ENCODE measurements around the gene KCNIP2.
"Not testable (repeated sequence)": the region's sequence is repeated elsewhere in the genome, so short reads cannot be mapped to it uniquely, and the experiment has no call there.

Gene KCNIP2

DNA sequence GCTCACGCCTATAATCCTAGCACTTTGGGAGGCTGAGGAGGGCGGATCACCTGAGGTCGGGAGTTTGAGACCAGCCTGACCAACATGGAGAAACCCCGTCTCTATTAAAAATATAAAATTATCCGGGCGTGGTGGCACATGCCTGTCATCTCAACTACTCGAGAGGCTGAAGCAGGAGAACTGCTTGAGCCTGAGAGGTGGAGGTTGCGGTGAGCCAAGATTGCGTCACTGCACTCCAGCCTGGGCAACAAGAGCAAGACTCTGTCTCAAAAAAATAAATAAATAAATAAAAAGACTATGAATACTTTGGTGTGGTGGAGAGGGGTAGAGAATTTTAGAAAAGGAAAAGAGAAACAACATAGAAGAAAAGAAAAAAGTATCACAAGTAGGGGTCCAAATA lies 54.4 kb downstream of the KCNIP2 start:
- CTCF ChIA-PET; H3K4me3 ChIP-seq (ENCODE audit: control insufficient read depth in 1 of 7, extremely low read depth in 1 of 7, insufficient read depth in 4 of 7, low read depth in 2 of 7, low read length in 6 of 7); H3K27ac ChIP-seq (ENCODE audit: insufficient read depth in 1 of 2, low read depth in 1 of 2, low read length in 2 of 2, poor library complexity in 1 of 2, severe bottlenecking in 2 of 2); DNase-seq; H3K4me1 ChIP-seq (ENCODE audit: control extremely low read depth in 1 of 4, control insufficient read depth in 4 of 4, insufficient read depth in 4 of 4, low read length in 3 of 4); H3K27me3 ChIP-seq (replicated peaks in 2 of 5; ENCODE audit: control insufficient read depth in 4 of 5, insufficient read depth in 5 of 5, low read length in 4 of 5); POLR2A ChIA-PET; H3K9me3 ChIP-seq (ENCODE audit: control extremely low read depth in 1 of 5, control insufficient read depth in 4 of 5, insufficient read depth in 2 of 5, low read depth in 1 of 5, low read length in 4 of 5): not testable (repeated sequence)
- WGBS (ENCODE audit: insufficient coverage), result 100% methylated on average over 7 of the region's 9 CpGs
- H3K36me3 ChIP-seq (ENCODE audit: control insufficient read depth in 4 of 4, insufficient read depth in 4 of 4, low read length in 3 of 4), result peaks cover 24 to 92% (median 59%) of the 10 kb centered on the region in 4 experiments

DNA sequence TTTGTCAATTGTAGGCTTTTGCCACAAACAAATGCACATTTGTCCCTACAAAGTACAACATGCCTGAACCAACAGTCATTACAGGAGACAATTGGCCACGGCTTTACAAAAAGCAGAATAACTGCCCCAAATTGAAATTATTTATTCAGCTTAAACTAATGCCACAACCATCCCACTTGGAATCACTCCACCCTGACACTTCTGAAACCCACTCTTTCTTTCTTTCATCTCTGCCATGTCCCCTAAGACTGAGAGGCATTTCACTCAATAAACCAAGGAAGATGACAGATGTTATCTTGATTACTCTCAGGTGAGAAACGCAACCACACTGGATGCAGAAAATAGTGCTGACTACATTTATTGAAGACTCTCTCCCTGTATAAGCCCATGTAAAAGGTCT lies 57.8 kb downstream of the KCNIP2 start:
- CTCF ChIA-PET, result interaction anchor here (1.0 to 5.9 kb wide), 4 partner anchors 11 to 182 kb away, joined by 3 to 88 read pairs (median 11); no protein-coding TSS in a partner anchor
- Histone ChIP-seq H3K27ac (ENCODE audit: insufficient read depth in 1 of 2, low read depth in 1 of 2, low read length in 2 of 2, poor library complexity in 1 of 2, severe bottlenecking in 2 of 2) (no peak overlapping the region), H3K9me3 (ENCODE audit: control extremely low read depth in 1 of 5, control insufficient read depth in 4 of 5, insufficient read depth in 2 of 5, low read depth in 1 of 5, low read length in 4 of 5) (no peaks in the 10 kb centered on the region), H3K36me3 (ENCODE audit: control insufficient read depth in 4 of 4, insufficient read depth in 4 of 4, low read length in 3 of 4) (peaks cover 8 to 64% (median 39%) of the 10 kb centered on the region in 4 experiments), H3K27me3 (replicated peaks in 2 of 5; ENCODE audit: control insufficient read depth in 4 of 5, insufficient read depth in 5 of 5, low read length in 4 of 5) (no peaks in the 10 kb centered on the region), H3K4me3 (ENCODE audit: control insufficient read depth in 1 of 7, extremely low read depth in 1 of 7, insufficient read depth in 4 of 7, low read depth in 2 of 7, low read length in 6 of 7) (no peak overlapping the region), H3K4me1 (ENCODE audit: control extremely low read depth in 1 of 4, control insufficient read depth in 4 of 4, insufficient read depth in 4 of 4, low read length in 3 of 4) (peaks cover 0 to 27% (median 22%) of the 10 kb centered on the region in 4 experiments)
- POLR2A ChIA-PET, result no interaction called here
- no peak for DNase-seq
- 100% methylated on average over 1 of the region's 2 CpGs for WGBS (ENCODE audit: insufficient coverage)

DNA sequence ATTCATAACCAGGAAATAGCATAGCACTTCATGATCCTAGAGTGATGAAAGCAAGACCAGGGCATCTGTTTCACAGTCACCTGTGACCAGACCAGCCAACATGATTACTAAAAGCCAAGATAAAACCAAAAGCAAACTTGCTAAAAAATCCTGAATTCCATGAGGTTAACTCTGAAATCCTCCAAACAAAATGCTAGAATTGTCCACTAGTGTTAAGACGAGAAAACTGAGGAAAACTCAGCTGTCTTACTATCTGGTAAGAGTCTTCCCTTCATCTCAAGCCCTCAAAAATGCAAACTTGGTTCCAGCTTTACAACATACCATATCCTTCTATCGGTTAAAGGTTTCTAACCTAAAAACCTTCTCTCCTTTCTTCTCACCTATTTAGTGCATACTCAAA lies 59.0 kb downstream of the KCNIP2 start:
- ChIA-PET POLR2A (no interaction called here), CTCF (interaction anchor here (1.0 to 5.9 kb wide), 7 partner anchors 11 to 570 kb away, joined by 3 to 88 read pairs (median 4); no protein-coding TSS in a partner anchor)
- no peak for DNase-seq
- H3K27me3 ChIP-seq (replicated peaks in 2 of 5; ENCODE audit: control insufficient read depth in 4 of 5, insufficient read depth in 5 of 5, low read length in 4 of 5), result peaks cover 0 to 3% (median 2%) of the 10 kb centered on the region in 5 experiments
- peaks cover 3 to 53% (median 34%) of the 10 kb centered on the region in 4 experiments for H3K36me3 ChIP-seq (ENCODE audit: control insufficient read depth in 4 of 4, insufficient read depth in 4 of 4, low read length in 3 of 4)
- no peak overlapping the region for H3K27ac ChIP-seq (ENCODE audit: insufficient read depth in 1 of 2, low read depth in 1 of 2, low read length in 2 of 2, poor library complexity in 1 of 2, severe bottlenecking in 2 of 2)
- H3K4me3 ChIP-seq (ENCODE audit: control insufficient read depth in 1 of 7, extremely low read depth in 1 of 7, insufficient read depth in 4 of 7, low read depth in 2 of 7, low read length in 6 of 7), result no peak overlapping the region
- H3K9me3 ChIP-seq (ENCODE audit: control extremely low read depth in 1 of 5, control insufficient read depth in 4 of 5, insufficient read depth in 2 of 5, low read depth in 1 of 5, low read length in 4 of 5), result no peaks in the 10 kb centered on the region
- H3K4me1 ChIP-seq (ENCODE audit: control extremely low read depth in 1 of 4, control insufficient read depth in 4 of 4, insufficient read depth in 4 of 4, low read length in 3 of 4), result peaks cover 0 to 34% (median 31%) of the 10 kb centered on the region in 4 experiments
- 100% methylated on average over 2 of the region's 2 CpGs for WGBS (ENCODE audit: insufficient coverage)

DNA sequence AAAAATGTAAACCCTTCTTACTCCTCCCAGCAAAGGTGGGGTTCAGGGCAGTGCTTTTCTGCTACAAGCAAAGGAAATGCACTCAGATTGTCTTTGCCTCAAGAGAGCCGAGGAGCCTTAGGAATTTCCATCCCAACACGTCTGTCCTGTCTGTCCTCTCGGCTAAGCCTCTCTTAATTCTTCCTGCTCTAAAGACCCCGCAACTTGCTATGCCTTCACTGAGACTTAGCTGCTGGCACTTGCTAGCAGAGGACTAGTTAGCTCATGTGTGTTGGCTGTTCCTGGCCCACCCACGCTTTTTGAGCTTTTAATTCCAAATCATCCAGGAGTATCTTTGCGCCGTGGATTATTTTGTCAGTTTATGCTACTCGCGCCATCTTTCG lies 59.9 kb downstream of the KCNIP2 start:
- H3K36me3 ChIP-seq (ENCODE audit: control insufficient read depth in 4 of 4, insufficient read depth in 4 of 4, low read length in 3 of 4), result peaks cover 3 to 45% (median 29%) of the 10 kb centered on the region in 4 experiments
- no peak for DNase-seq
- H3K4me1 ChIP-seq (ENCODE audit: control extremely low read depth in 1 of 4, control insufficient read depth in 4 of 4, insufficient read depth in 4 of 4, low read length in 3 of 4), result peaks cover 0 to 42% (median 39%) of the 10 kb centered on the region in 4 experiments
- POLR2A ChIA-PET, result interaction anchor here (0.9 kb wide), 1 partner anchor 14 kb away, joined by 3 read pairs; no protein-coding TSS in a partner anchor
- peaks cover 0 to 11% (median 6%) of the 10 kb centered on the region in 5 experiments for H3K27me3 ChIP-seq (replicated peaks in 2 of 5; ENCODE audit: control insufficient read depth in 4 of 5, insufficient read depth in 5 of 5, low read length in 4 of 5)
- H3K9me3 ChIP-seq (ENCODE audit: control extremely low read depth in 1 of 5, control insufficient read depth in 4 of 5, insufficient read depth in 2 of 5, low read depth in 1 of 5, low read length in 4 of 5), result no peaks in the 10 kb centered on the region
- H3K27ac ChIP-seq (ENCODE audit: insufficient read depth in 1 of 2, low read depth in 1 of 2, low read length in 2 of 2, poor library complexity in 1 of 2, severe bottlenecking in 2 of 2), result peak overlapping the region; percentile 46 to 76
- CTCF ChIA-PET, result interaction anchor here (1.0 to 5.9 kb wide), 7 partner anchors 10 to 569 kb away, joined by 3 to 88 read pairs (median 5); no protein-coding TSS in a partner anchor
- 69% methylated on average over 9 of the region's 10 CpGs for WGBS (ENCODE audit: insufficient coverage)
- H3K4me3 ChIP-seq (ENCODE audit: control insufficient read depth in 1 of 7, extremely low read depth in 1 of 7, insufficient read depth in 4 of 7, low read depth in 2 of 7, low read length in 6 of 7), result peak overlapping the region in 6 of 7 experiments; percentile 76 to 93 (median 87)

DNA sequence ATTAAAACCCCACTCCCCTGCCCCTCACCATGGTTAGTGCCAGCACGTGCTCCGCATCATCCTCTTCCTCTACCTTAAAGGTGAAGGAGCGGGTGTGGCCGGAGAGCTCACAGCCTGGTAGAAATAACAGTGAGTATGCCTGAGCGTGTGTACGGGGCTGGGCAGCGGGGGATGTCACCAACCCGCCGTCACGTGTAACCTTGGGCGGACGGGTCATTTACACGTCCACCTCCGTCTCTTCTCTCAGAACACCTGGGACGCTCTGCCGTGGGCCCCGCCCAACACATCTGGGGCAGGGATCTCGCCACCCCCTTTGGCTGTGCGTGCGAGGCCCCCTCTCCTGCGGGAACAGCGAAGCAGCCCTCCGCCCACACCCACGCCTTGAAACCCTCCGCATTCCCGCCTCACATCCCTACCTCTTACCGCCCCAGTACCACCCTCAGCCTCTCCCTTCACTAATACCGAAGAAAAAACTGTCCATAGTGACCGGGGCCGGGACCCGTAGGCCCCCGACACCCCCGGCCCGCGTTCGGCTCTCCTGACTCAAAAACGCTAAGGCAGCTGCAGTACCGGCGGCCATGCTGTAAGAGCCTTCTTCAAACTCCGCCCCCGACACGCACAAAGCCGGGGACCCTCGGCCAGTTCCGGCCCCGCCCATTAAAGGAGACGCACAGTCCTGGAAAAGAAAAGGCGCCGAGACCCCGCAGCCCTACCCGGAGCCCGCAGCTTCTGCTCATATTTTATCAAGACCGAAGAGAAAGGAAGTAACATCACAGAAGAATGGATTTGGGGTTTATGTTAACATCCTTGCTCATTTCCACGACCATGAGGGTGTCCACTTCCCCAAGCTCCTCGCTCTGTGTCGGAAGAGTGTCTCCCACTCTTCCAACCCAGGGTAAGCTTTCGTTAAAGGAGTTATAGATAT lies 60.5 kb downstream of the KCNIP2 start, which contains the start of gene NPM3:
TSS of gene NPM3 (minus strand) at position 636 of the 925 bp plus-strand sequence. CDS start at position 580, 56 bp downstream.
- peak; percentile 67 to 88 (median 84) for DNase-seq
- WGBS (ENCODE audit: insufficient coverage), result under 1% methylated on average over 42 of the region's 57 CpGs
- POLR2A ChIA-PET, result interaction anchor here (0.5 to 0.9 kb wide), 2 partner anchors 15 to 111 kb away, joined by 3 to 5 read pairs; no protein-coding TSS in a partner anchor
- peak within 1 kb of the TSS; percentile 46 to 76 for H3K27ac ChIP-seq (ENCODE audit: insufficient read depth in 1 of 2, low read depth in 1 of 2, low read length in 2 of 2, poor library complexity in 1 of 2, severe bottlenecking in 2 of 2)
- peaks cover 3 to 38% (median 28%) of the 10 kb centered on the region in 4 experiments for H3K36me3 ChIP-seq (ENCODE audit: control insufficient read depth in 4 of 4, insufficient read depth in 4 of 4, low read length in 3 of 4)
- H3K4me3 ChIP-seq (ENCODE audit: control insufficient read depth in 1 of 7, extremely low read depth in 1 of 7, insufficient read depth in 4 of 7, low read depth in 2 of 7, low read length in 6 of 7), result peak within 1 kb of the TSS; percentile 66 to 93 (median 86)
- H3K27me3 ChIP-seq (replicated peaks in 2 of 5; ENCODE audit: control insufficient read depth in 4 of 5, insufficient read depth in 5 of 5, low read length in 4 of 5), result peaks cover 0 to 18% (median 12%) of the 10 kb centered on the region in 5 experiments
- H3K9me3 ChIP-seq (ENCODE audit: control extremely low read depth in 1 of 5, control insufficient read depth in 4 of 5, insufficient read depth in 2 of 5, low read depth in 1 of 5, low read length in 4 of 5), result no peaks in the 10 kb centered on the region
- H3K4me1 ChIP-seq (ENCODE audit: control extremely low read depth in 1 of 4, control insufficient read depth in 4 of 4, insufficient read depth in 4 of 4, low read length in 3 of 4), result peaks cover 0 to 42% (median 41%) of the 10 kb centered on the region in 4 experiments
- CTCF ChIA-PET, result interaction anchor here (1.0 to 5.9 kb wide), 7 partner anchors 10 to 481 kb away, joined by 3 to 88 read pairs (median 5); partner anchors contain the start of gene OGA

DNA sequence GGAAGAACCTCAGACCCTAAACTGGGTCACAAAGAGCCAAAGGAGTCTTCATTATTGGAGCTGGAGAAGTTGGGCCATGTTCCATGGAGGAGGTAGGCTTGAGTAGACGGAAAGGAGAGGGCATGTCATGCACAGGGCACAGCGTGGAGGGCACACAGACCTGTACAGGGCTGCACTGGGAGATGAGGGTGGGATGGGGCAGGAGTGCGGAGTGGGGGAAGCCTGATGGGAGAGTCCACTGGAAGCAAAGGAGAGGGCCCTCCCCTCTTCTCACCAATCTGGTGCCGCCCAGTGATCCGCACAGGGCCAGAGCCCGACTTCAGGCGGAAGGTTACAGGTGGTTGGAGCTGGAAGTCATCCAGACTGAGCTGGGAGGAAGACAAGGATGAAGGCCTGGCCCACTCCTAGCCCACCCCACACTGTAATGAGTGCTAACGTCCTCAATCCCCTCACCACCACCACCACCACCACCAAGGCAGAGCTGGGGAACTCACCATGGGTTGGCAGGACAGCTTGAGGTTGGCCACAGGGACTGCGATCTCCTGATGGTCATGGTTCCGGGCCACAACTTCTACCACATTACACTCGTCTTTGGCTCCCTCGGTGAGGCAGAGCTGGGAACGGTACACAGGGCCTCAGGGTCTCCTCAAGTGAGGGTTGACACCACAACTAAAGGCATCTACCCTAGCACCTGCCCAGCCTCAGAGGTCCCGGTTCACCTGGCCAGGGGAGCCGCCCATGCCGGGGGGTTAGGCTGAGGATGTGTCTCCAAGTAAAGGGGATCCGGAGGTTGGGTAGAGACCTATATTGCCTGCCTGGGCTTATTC lies 61.4 kb downstream of the KCNIP2 start:
- Histone ChIP-seq H3K36me3 (ENCODE audit: control insufficient read depth in 4 of 4, insufficient read depth in 4 of 4, low read length in 3 of 4) (peaks cover 1 to 37% (median 22%) of the 10 kb centered on the region in 4 experiments), H3K27me3 (replicated peaks in 2 of 5; ENCODE audit: control insufficient read depth in 4 of 5, insufficient read depth in 5 of 5, low read length in 4 of 5) (peaks cover 0 to 27% (median 19%) of the 10 kb centered on the region in 5 experiments), H3K27ac (ENCODE audit: insufficient read depth in 1 of 2, low read depth in 1 of 2, low read length in 2 of 2, poor library complexity in 1 of 2, severe bottlenecking in 2 of 2) (peak overlapping the region in 1 of 2 experiments; percentile 76), H3K4me1 (ENCODE audit: control extremely low read depth in 1 of 4, control insufficient read depth in 4 of 4, insufficient read depth in 4 of 4, low read length in 3 of 4) (peaks cover 0 to 42% (median 41%) of the 10 kb centered on the region in 4 experiments), H3K9me3 (ENCODE audit: control extremely low read depth in 1 of 5, control insufficient read depth in 4 of 5, insufficient read depth in 2 of 5, low read depth in 1 of 5, low read length in 4 of 5) (no peaks in the 10 kb centered on the region), H3K4me3 (ENCODE audit: control insufficient read depth in 1 of 7, extremely low read depth in 1 of 7, insufficient read depth in 4 of 7, low read depth in 2 of 7, low read length in 6 of 7) (peak overlapping the region; percentile 66 to 93 (median 86))
- CTCF ChIA-PET, result interaction anchor here (1.2 to 5.9 kb wide), 11 partner anchors 9 to 568 kb away, joined by 3 to 88 read pairs (median 9); partner anchors contain the start of gene OGA
- no peak for DNase-seq
- 74% methylated on average over 9 of the region's 17 CpGs for WGBS (ENCODE audit: insufficient coverage)
- POLR2A ChIA-PET, result no interaction called here
